Tibial nerve (tissue), 4 donors: ENCODE data around the gene RNF213. TPM values are rescaled to one million over a fixed set of nuclear protein-coding genes. Genes with fewer than 3 reads are reported as not detected.

Experiments used
- DNase-seq, 2 donors: peaks; one replicate each; pipeline ENCODE4 v3.0.0-alpha.2; 2019; ENCODE audit warnings: low spot score in 2 of 2
- H3K27ac ChIP-seq, 4 donors: fragments of 200-600 bp; sonication (generic) in 3 of 4; one replicate each; pipeline ENCODE4 v1.5.1; 2017 to 2019; ENCODE audit warnings: mild to moderate bottlenecking in 1 of 4
- H3K27me3 ChIP-seq, 2 donors: fragments of 200-600 bp; sonication (generic) in 1 of 2; one replicate each; pipeline versions ENCODE4 v1.5.1 to v1.6.0; 2017 to 2019
- H3K36me3 ChIP-seq, 3 donors: fragments of 200-600 bp; sonication (generic); one replicate each; pipeline ENCODE4 v1.5.1; 2018 to 2019
- H3K4me1 ChIP-seq, 4 donors: fragments of 200-600 bp; sonication (generic) in 3 of 4; one replicate each; pipeline ENCODE4 v1.5.1; 2017 to 2019
- H3K4me3 ChIP-seq, 4 donors: fragments of 200-600 bp; sonication (generic) in 3 of 4; one replicate each; pipeline ENCODE4 v1.5.1; 2017 to 2019; ENCODE audit warnings: mild to moderate bottlenecking in 1 of 4, moderate library complexity in 1 of 4
- H3K9me3 ChIP-seq, 4 donors: fragments of 200-600 bp; sonication (generic) in 3 of 4; one replicate each; pipeline ENCODE4 v1.5.1; 2017 to 2019
- CTCF ChIP-seq, 5 experiments: fragments of 200-600 bp in 3 of 5; fragments of 450-650 bp in 2 of 5; sonication (generic) in 3 of 5; IDR thresholded peaks; one replicate each; pipeline ENCODE4 v1.5.1; 2016 to 2019; ENCODE audit warnings: antibody characterized with exemption in 5 of 5, mild to moderate bottlenecking in 3 of 5, moderate library complexity in 2 of 5
- EP300 ChIP-seq, 2 donors: sonication (generic); formaldehyde crosslinking; IDR thresholded peaks; one replicate each; pipeline ENCODE4 v1.6.1; 2017; ENCODE audit warnings: antibody characterized with exemption in 2 of 2, mild to moderate bottlenecking in 1 of 2
- POLR2A ChIP-seq, 2 donors: fragments of 450-650 bp; IDR thresholded peaks; one replicate each; pipeline ENCODE4 v1.6.1; 2017; ENCODE audit warnings: antibody characterized with exemption in 2 of 2, mild to moderate bottlenecking in 2 of 2, moderate library complexity in 2 of 2
- WGBS, 2 donors: methylation state at CpG; one replicate each; pipeline ENCODE4 v1.1.5; 2018; 5-methylcytosine and 5-hydroxymethylcytosine counted together
- total RNA-seq, 4 donors: library from RNA; depleted of rRNA; stranded (reverse); fragments of >200 nt; gene quantifications; one replicate each; pipeline ENCODE4 v1.1.0, GENCODE V29; 2016

RNF213 gene
- total RNA-seq, 4 donors from 2014 or later = 107 to 148 (median 119) TPM

GRCh38 chr17:80345841-80346497 lies 85.3 kb downstream of the RNF213 start:
- H3K36me3 ChIP-seq = peaks cover 0 to 99% (median 74%) of the 10 kb centered on the region in 3 donors

GRCh38 chr17:80346498-80347275 lies 86.0 kb downstream of the RNF213 start:
- 96 to 98% methylated on average over 37 to 38 of the region's 38 CpGs for WGBS, 2 donors
- H3K9me3 ChIP-seq = no peaks in the 10 kb centered on the region
- no peak overlapping the region for H3K27ac ChIP-seq
- TF ChIP-seq EP300 (IDR thresholded peaks at IDR 0.05) (no peak), POLR2A (IDR thresholded peaks at IDR 0.05) (no peak), CTCF (IDR thresholded peaks at IDR 0.05) (no peak)
- H3K4me3 ChIP-seq = no peak overlapping the region
- DNase-seq = no peak
- H3K36me3 ChIP-seq = peaks cover 0 to 99% (median 67%) of the 10 kb centered on the region in 3 donors
- H3K4me1 ChIP-seq = no peaks in the 10 kb centered on the region
- no peaks in the 10 kb centered on the region for H3K27me3 ChIP-seq

More at GRCh38 chr17:80345841-80346497, 85.3 kb downstream of the RNF213 start:
- Histone ChIP-seq H3K27ac (no peak overlapping the region), H3K9me3 (no peaks in the 10 kb centered on the region), H3K4me3 (no peak overlapping the region), H3K4me1 (no peaks in the 10 kb centered on the region), H3K27me3 (no peaks in the 10 kb centered on the region)
- no peak for DNase-seq
- no peak for TF ChIP-seq EP300 (IDR thresholded peaks at IDR 0.05)
- TF ChIP-seq CTCF (IDR thresholded peaks at IDR 0.05) = no peak
- TF ChIP-seq POLR2A (IDR thresholded peaks at IDR 0.05) = no peak
- 97% methylated on average over 26 to 27 of the region's 27 CpGs for WGBS, 2 donors

- Histone ChIP-seq H3K27ac (no peak overlapping the region), H3K4me1 (no peaks in the 10 kb centered on the region), H3K27me3 (no peaks in the 10 kb centered on the region), H3K9me3 (no peaks in the 10 kb centered on the region), H3K4me3 (no peak overlapping the region), H3K36me3 (peaks cover 0 to 100% (median 72%) of the 10 kb centered on the region in 3 donors)
- 97% methylated on average over 19 of the region's 19 CpGs for WGBS, 2 donors
- DNase-seq = no peak
- TF ChIP-seq POLR2A (IDR thresholded peaks at IDR 0.05) = no peak
- TF ChIP-seq EP300 (IDR thresholded peaks at IDR 0.05) = no peak
- TF ChIP-seq CTCF (IDR thresholded peaks at IDR 0.05) = no peak
Measured at GRCh38 chr17:80347536-80347935, 86.9 kb downstream of the RNF213 start.

GRCh38 chr17:80347948-80348351 lies 87.3 kb downstream of the RNF213 start:
- no peaks in the 10 kb centered on the region for H3K9me3 ChIP-seq
- 97 to 98% methylated on average over 24 of the region's 24 CpGs for WGBS, 2 donors
- TF ChIP-seq POLR2A (IDR thresholded peaks at IDR 0.05) (no peak), EP300 (IDR thresholded peaks at IDR 0.05) (no peak), CTCF (IDR thresholded peaks at IDR 0.05) (no peak)
- peaks cover 0 to 100% (median 73%) of the 10 kb centered on the region in 3 donors for H3K36me3 ChIP-seq
- no peak for DNase-seq
- no peaks in the 10 kb centered on the region for H3K4me1 ChIP-seq
- no peak overlapping the region for H3K4me3 ChIP-seq
- no peaks in the 10 kb centered on the region for H3K27me3 ChIP-seq
- H3K27ac ChIP-seq = no peak overlapping the region

GRCh38 chr17:80348551-80349150 lies 88.0 kb downstream of the RNF213 start:
- Histone ChIP-seq H3K27ac (no peak overlapping the region), H3K36me3 (peaks cover 5 to 100% (median 74%) of the 10 kb centered on the region in 3 donors), H3K27me3 (no peaks in the 10 kb centered on the region), H3K4me3 (no peak overlapping the region), H3K9me3 (no peaks in the 10 kb centered on the region), H3K4me1 (no peaks in the 10 kb centered on the region)
- no peak for DNase-seq
- no peak for TF ChIP-seq CTCF (IDR thresholded peaks at IDR 0.05)
- 92 to 94% methylated on average over 17 to 18 of the region's 18 CpGs for WGBS, 2 donors
